GM18505 (cell line): ENCODE measurements around the gene SKI.

Experiments
- ATAC-seq: cut with Tn5 transposase; IDR thresholded peaks from one replicate; pipeline ENCODE4 v1.9.1; 2021; ENCODE audit not compliant: unreplicated experiment
- POLR2A ChIP-seq: IDR thresholded peaks from 4 replicates; pipeline ENCODE4 v1.6.1; 2011; ENCODE audit warnings: borderline replicate concordance; ENCODE audit not compliant: insufficient read depth, insufficient read length; ENCODE audit errors: extremely low read depth

Gene SKI

DNA sequence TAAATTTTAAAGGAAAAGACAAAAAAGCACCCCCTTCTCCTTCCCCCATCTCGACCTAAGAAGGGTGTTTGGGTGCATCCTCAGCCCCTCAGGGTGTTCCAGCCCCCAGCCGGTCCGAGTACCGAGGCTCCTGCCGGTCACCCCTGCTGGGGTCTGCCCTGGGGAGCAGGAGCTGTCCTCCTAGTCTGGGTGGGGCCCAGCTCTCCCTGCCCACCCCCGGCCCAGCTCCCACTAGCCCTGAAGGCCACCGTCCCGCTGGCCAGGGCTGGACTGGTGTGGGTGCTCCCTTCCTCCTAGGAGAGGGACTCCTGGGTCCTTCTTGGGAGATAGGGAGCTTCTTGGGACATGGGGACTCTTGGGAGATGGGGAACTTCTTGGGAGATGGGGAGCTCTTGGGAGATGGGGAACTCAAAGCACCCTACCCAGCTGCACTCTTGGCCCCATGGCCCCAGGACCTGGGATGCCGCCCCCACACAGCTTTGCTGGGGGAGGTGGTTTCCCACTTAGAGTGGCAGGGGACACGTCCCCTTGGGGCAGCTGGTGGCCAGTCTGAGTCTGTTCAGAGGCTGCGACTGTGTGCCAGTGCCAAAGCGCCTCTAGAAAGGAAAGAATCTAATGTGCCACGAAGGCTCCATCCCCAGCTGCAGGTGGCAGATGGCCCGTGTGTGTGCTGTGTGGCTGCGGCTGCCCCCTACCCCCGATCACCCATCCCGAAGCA, 118.7 kb downstream of the SKI start:
- no peak for ATAC-seq
- no peak for TF ChIP-seq POLR2A

DNA sequence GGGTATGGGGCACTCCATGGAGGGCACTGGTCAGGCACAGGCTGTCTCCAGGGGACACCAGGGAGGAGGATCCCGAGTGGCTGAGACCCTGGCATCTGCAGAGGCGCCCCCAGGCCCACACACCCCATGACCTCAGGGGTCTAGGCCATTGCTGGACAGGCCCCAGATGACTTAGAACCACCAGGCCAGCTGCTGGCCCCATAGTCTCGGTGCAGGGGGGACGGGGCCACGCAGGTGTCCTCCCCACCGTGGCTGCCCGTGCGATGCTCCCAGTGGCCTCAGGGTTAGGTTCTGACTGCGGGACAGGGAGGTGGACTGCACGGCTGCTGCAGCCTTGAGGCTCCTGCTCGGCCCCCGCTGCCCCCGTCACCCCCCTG, 119.3 kb downstream of the SKI start:
- TF ChIP-seq POLR2A = no peak
- no peak for ATAC-seq

GRCh38 chr1:2347896-2348295, 119.8 kb downstream of the SKI start:
- ATAC-seq = no peak

DNA sequence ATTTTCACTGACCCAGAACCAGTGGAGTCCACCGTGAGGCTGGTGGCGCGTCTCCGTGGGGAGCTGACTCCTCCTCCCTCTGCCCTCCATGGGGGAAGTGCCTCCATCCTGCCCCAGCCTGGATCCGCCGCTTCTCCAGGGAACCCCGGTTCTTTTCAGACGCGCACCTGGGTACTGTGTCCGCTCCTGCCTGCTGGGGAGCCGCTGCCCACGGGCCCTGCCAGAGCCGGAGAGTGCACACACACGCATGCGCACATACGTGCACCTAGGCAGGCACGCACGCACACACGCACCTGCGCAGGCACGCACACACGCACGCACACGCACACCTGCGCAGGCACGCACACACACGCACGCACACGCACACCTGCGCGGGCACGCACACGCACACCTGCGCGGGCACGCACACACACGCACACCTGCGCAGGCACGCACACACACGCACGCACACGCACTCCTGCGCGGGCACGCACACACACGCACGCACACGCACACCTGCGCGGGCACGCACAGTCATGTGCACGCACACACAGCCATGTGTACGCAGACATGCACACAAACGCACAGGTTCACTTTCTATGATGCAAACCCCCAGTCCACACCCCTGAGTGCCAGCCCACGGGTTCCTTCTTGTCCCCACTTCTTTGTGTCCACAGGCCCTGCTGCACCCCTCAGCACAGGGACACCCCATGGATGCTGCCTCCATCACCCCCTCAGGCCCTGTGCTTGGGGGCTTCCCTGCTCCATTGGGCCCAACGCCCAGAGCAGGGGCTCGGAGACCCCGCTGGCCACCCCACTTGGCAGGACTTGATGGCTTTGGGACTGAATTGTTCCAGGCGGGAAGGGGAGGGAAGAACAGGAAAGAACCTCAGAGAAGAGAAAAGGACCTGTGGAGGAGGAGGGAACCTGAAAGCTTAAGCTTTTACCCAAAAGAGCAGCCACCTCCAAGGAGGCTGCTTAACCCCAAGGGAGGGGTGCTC, 120.5 kb downstream of the SKI start:
- no peak for ATAC-seq
- no peak for TF ChIP-seq POLR2A

More at GRCh38 chr1:2347896-2348295, 119.8 kb downstream of the SKI start:
- TF ChIP-seq POLR2A = no peak

DNA sequence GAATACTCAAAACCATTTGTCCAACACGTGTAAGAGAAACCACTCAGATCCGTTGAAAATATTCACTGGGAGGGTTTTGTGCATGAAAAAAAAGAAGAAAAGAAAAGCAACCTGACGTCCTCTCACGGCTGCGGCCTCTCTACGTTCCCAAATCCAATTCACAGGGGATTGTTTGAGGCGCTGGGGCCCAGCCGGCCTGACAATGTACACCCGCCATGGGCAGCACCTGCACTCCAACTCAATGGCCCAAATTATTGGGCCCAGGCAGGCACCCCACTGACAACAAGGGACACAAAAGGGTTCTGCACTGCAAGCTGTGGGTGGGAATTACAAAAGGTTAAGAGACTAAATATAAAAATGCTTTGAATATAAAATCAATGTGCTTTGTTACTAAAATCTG, 121.7 kb downstream of the SKI start:
- TF ChIP-seq POLR2A = no peak
- ATAC-seq = no peak

DNA sequence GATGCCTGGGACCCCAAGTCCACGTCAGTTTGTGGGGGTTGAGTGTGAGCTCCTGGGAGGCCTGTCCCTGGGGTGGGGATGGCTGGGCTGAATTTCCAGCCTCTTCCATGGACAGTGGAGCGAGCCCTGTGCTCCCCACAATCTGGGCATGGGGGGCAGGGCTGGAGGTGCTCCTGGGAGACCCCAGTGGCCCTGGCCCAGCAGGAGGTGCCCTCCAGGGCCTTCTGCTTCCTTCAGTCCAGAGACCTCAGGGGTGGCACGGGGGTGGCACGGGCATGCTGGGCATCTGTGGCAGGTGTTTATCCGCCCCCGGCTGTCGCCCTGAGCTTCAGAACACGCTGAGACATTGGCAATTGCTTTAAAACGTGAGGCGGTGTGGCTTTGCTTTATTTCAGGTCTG, 122.4 kb downstream of the SKI start:
- TF ChIP-seq POLR2A = no peak
- no peak for ATAC-seq

- no peak for TF ChIP-seq POLR2A
- no peak for ATAC-seq
Measured at GRCh38 chr1:2350911-2351655, 123.0 kb downstream of the SKI start.

GRCh38 chr1:2351723-2352122, 123.6 kb downstream of the SKI start:
- ATAC-seq = no peak
- no peak for TF ChIP-seq POLR2A

GRCh38 chr1:2352341-2352896, 124.3 kb downstream of the SKI start:
- TF ChIP-seq POLR2A = no peak
- no peak for ATAC-seq

DNA sequence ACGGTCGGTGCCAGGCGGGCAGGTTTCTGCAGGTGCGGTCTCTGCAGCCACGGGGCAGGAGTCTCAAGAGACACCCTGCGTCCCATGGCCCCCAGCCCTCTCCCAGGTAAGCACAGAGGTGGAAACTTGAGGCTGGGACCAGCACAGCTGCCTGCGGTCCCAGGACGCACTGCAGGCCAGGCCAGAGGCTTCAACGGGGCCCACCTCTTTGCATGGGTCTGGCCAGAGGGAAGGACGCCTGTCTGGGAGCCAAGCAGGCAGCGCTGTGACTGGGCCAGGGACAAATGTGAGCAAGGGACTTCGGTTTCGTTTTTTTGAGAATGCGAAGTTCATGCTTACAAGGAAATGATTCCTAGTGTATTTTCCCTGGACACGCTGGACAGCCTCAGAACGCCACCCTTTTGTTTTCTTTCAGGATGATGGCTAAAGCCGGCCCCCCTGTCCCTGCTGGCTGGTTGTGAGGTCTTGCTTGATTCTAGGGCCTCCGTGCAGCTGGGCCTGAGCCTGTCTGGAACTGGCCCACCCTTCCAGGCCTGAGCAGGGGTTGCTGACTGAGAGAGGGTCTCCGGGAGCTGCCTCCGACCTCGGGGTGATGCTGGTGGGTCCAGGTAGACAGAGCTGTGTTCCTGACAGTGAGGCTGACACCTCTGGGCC, 124.9 kb downstream of the SKI start:
- no peak for TF ChIP-seq POLR2A
- ATAC-seq = no peak

GRCh38 chr1:2353551-2354438, 125.7 kb downstream of the SKI start:
- no peak for TF ChIP-seq POLR2A
- ATAC-seq = no peak

- ATAC-seq = no peak
- TF ChIP-seq POLR2A = no peak
Measured at GRCh38 chr1:2354511-2355372, 126.6 kb downstream of the SKI start.
